Lung (tissue), 12 donors: ENCODE data around the gene MEN1. TPM values are rescaled to one million over a fixed set of nuclear protein-coding genes. Genes with fewer than 3 reads are reported as not detected.

Experiments
- ATAC-seq: fragments of 200-7000 bp; cut with Tn5 transposase; one replicate; pipeline ENCODE4 v1.9.1; 2020; ENCODE audit warnings: moderate number of reproducible peaks; ENCODE audit not compliant: insufficient read depth, low FRiP score
- DNase-seq, 3 donors: peaks; one replicate each; pipeline ENCODE4 v3.0.0-alpha.2; 2013 to 2017
- H3K27ac ChIP-seq, 2 donors: one replicate each; pipeline ENCODE4 v1.5.1; 2013; ENCODE audit warnings: mild to moderate bottlenecking in 2 of 2, moderate library complexity in 2 of 2, control low read depth in 1 of 2, inconsistent platforms in 1 of 2, low read depth in 1 of 2, low read length in 1 of 2
- H3K27me3 ChIP-seq, 3 donors: one replicate each; pipeline ENCODE4 v1.5.1; 2013; ENCODE audit warnings: low read length in 2 of 3; ENCODE audit not compliant: control insufficient read depth in 3 of 3, insufficient read depth in 3 of 3
- H3K36me3 ChIP-seq, 4 donors: one replicate each; pipeline ENCODE4 v1.5.1; 2013; ENCODE audit warnings: low read length in 4 of 4, mild to moderate bottlenecking in 1 of 4, moderate library complexity in 1 of 4; ENCODE audit not compliant: control insufficient read depth in 4 of 4, insufficient read depth in 4 of 4
- H3K4me1 ChIP-seq, 5 donors: one replicate each; pipeline ENCODE4 v1.5.1; 2013; ENCODE audit warnings: low read length in 5 of 5, mild to moderate bottlenecking in 2 of 5, moderate library complexity in 1 of 5; ENCODE audit not compliant: control insufficient read depth in 5 of 5, insufficient read depth in 5 of 5
- H3K4me3 ChIP-seq: one replicate; pipeline ENCODE4 v1.5.1; 2013; ENCODE audit warnings: mild to moderate bottlenecking, control low read depth, moderate library complexity
- H3K9ac ChIP-seq, 2 donors: one replicate each; pipeline ENCODE4 v1.5.1; 2013; ENCODE audit warnings: low read length in 2 of 2, control low read depth in 1 of 2; ENCODE audit not compliant: insufficient read depth in 1 of 2
- H3K9me3 ChIP-seq, 4 donors: one replicate each; pipeline ENCODE4 v1.5.1; 2013; ENCODE audit warnings: low read length in 3 of 4, mild to moderate bottlenecking in 1 of 4, moderate library complexity in 1 of 4; ENCODE audit not compliant: control insufficient read depth in 4 of 4, insufficient read depth in 3 of 4
- WGBS, 2 donors: extraction: QIAGEN DNeasy Blood & Tissue Kit; methylation state at CpG; one replicate each; pipeline ENCODE4 v1.1.7; 2013; 5-methylcytosine and 5-hydroxymethylcytosine counted together
- polyA plus RNA-seq, 2 donors: library from polyadenylated mRNA; stranded (reverse); fragments of 200-250 nt; gene quantifications; one replicate each; pipeline ENCODE4 v1.2.1, GENCODE V29; 2013
- total RNA-seq, 2 donors: library from RNA; depleted of rRNA in 1 of 2; stranded (reverse); fragments of >200 nt in 1 of 2; gene quantifications; one replicate each; pipeline ENCODE4 v1.2.1, GENCODE V29; 2014 to 2021
- TF ChIP-seq, protein P1 (sequence below): IDR thresholded peaks from 2 replicates; pipeline ENCODE4 v1.5.1; 2012; ENCODE audit warnings: mild to moderate bottlenecking; ENCODE audit errors: control extremely low read depth, extremely low read depth
- donor health status: control.
- donor health status: control.
- donor health status: Bipolar disorder and iron deficiency.
- donor health status: healthy.
- donor health status: DM: yes; HTN: yes; CAD: no.

The MEN1 gene
- total and polyA plus RNA-seq, 4 donors, result 15.0 to 24.9 (median 18.6) TPM

DNA sequence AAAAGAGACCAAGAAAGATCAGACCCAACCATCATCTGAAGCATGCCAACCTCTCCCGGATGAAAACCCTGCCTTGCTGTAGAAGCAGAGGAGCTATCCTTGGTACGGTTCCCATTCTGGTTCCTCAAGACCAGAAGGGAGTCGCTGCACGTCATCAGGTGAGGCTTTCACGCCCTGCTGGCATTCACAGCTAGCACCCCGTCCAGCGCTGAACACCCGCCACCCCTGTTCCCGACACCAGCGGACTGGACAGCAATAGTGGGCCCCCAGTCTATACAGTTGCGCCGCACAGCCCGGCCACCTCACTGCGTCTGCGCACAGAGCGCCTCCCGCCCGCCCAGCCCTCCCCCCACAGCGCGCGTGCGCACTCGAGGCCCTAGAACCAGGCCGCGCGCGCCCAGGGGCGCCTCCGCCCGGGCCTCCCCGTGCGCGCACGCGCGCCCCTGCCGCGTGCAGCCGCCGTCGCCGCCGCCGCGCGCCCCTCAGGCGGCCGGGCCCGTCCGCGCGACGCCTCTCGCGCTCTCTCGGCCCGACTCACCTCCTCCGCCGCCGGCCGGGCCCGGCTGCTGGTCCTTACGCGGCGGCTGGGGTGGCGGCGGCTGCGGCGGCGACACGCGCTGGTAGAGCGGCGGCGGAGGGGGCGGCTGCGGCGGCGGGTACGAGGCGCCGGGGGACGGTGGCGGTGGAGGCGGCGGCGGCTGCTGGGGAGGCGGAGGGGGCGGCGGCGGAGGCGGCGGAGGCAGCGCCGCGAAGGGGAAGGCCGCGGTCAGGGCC is 32.7 kb downstream of the MEN1 start:
- H3K4me3 ChIP-seq, result peak overlapping the region; percentile 98
- H3K9ac ChIP-seq, result peak overlapping the region in 1 of 2 donors; percentile 76
- 0% methylated on average over 51 to 98 of the region's 98 CpGs for WGBS, 2 donors
- H3K27me3 ChIP-seq, result no peaks in the 10 kb centered on the region
- peaks cover 18 to 40% (median 35%) of the 10 kb centered on the region in 4 donors for H3K36me3 ChIP-seq
- no peaks in the 10 kb centered on the region for H3K9me3 ChIP-seq
- H3K4me1 ChIP-seq, result peaks cover 4 to 26% (median 11%) of the 10 kb centered on the region in 5 donors
- TF ChIP-seq, protein P1, sequence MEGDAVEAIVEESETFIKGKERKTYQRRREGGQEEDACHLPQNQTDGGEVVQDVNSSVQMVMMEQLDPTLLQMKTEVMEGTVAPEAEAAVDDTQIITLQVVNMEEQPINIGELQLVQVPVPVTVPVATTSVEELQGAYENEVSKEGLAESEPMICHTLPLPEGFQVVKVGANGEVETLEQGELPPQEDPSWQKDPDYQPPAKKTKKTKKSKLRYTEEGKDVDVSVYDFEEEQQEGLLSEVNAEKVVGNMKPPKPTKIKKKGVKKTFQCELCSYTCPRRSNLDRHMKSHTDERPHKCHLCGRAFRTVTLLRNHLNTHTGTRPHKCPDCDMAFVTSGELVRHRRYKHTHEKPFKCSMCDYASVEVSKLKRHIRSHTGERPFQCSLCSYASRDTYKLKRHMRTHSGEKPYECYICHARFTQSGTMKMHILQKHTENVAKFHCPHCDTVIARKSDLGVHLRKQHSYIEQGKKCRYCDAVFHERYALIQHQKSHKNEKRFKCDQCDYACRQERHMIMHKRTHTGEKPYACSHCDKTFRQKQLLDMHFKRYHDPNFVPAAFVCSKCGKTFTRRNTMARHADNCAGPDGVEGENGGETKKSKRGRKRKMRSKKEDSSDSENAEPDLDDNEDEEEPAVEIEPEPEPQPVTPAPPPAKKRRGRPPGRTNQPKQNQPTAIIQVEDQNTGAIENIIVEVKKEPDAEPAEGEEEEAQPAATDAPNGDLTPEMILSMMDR, result no peak
- DNase-seq (peak; percentile 88 to 93 (median 90)), ATAC-seq (peak; percentile 21)
- H3K27ac ChIP-seq, result peak overlapping the region; percentile 100

DNA sequence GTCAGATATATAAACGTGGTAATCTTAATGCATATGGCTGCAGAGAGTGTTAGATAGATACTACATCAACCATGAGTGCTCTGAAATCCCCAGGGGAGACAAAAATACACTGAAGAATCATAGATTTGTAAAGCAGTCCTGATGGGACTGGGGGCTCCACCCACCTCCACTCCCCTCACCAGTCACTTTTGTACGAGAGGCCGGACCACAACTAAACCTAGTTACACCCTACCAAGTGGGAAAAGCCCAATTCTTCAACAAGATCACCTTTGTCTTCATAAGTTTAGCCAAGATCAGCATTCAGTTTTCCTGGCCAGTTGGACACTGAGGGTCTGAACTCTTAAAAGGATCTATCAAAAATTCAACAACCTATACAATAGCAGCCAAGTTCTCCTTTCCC is 33.5 kb downstream of the MEN1 start:
- TF ChIP-seq, protein P1, result no peak
- Histone ChIP-seq H3K9ac (peak overlapping the region in 1 of 2 donors; percentile 76), H3K36me3 (peaks cover 21 to 47% (median 38%) of the 10 kb centered on the region in 4 donors), H3K9me3 (no peaks in the 10 kb centered on the region), H3K27me3 (no peaks in the 10 kb centered on the region), H3K4me1 (peaks cover 4 to 27% (median 11%) of the 10 kb centered on the region in 5 donors), H3K4me3 (peak overlapping the region; percentile 98), H3K27ac (no peak overlapping the region)
- ATAC-seq (no peak), DNase-seq (no peak)
- 15 to 23% methylated on average over 3 of the region's 3 CpGs for WGBS, 2 donors

DNA sequence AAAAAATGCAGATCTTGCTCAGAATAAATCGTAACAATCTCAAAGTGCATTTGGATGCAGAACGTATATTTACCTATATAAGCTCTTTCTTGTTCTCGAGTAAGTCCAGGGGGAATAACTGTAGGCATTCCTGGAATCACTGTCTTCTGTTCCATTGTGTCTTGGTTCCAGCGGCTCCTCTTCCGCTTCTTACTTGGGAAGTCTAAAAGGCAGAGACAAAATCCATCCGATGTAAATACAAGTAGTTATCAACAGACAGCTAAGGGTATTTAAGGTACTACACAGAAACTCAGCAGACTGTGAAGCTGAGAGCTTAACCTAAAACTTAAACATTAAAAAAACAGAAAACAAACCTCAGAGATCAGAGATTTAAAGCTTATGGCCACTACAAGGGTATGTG is 33.9 kb downstream of the MEN1 start:
- DNase-seq (no peak), ATAC-seq (no peak)
- Histone ChIP-seq H3K4me3 (no peak overlapping the region), H3K9ac (peak overlapping the region in 1 of 2 donors; percentile 76), H3K9me3 (no peaks in the 10 kb centered on the region), H3K36me3 (peaks cover 23 to 51% (median 41%) of the 10 kb centered on the region in 4 donors), H3K27me3 (no peaks in the 10 kb centered on the region), H3K27ac (no peak overlapping the region), H3K4me1 (peaks cover 4 to 27% (median 11%) of the 10 kb centered on the region in 5 donors)
- TF ChIP-seq, protein P1, result no peak
- WGBS, 2 donors, result 66 to 81% methylated on average over 6 of the region's 6 CpGs
